GM12891 (cell line): Measurements from ENCODE around the gene MTFR1L.
A peak's percentile ranks its signal among the peaks of the same experiment; 100 is the strongest.

Experiments used
- DNase-seq: peaks from one replicate; pipeline ENCODE4 v3.0.0; 2011; ENCODE audit warnings: low spot score; ENCODE audit not compliant: insufficient read length
- FAIRE-seq: peaks from 2 replicates; lab custom pipeline; 2011; peaks lifted over from hg19 to GRCh38; lab: Jason Lieb, UNC
- PAX5 ChIP-seq: IDR thresholded peaks from 2 replicates; pipeline ENCODE4 v1.6.1; 2011; ENCODE audit warnings: low read length, moderate library complexity, mild to moderate bottlenecking; ENCODE audit not compliant: insufficient read depth, severe bottlenecking
- POLR2A ChIP-seq: IDR thresholded peaks from 2 replicates; pipeline ENCODE4 v1.6.1; 2011; ENCODE audit warnings: low read depth, low read length, control low read depth
- POLR2AphosphoS5 ChIP-seq: IDR thresholded peaks from 2 replicates; pipeline ENCODE4 v1.6.1; 2011; ENCODE audit warnings: low read depth, low read length, control low read depth
- POU2F2 ChIP-seq: IDR thresholded peaks from 2 replicates; pipeline ENCODE4 v1.6.1; 2011; ENCODE audit warnings: low read depth, mild to moderate bottlenecking, control low read depth, low read length, moderate library complexity
- SPI1 ChIP-seq: IDR thresholded peaks from 2 replicates; pipeline ENCODE4 v1.6.1; 2011; ENCODE audit warnings: low read depth, low read length, control low read depth
- TAF1 ChIP-seq: IDR thresholded peaks from 2 replicates; pipeline ENCODE4 v1.6.1; 2011; ENCODE audit warnings: low read depth, low read length, control low read depth

MTFR1L gene

GRCh38 chr1:25810341-25811299 lies 9.1 kb upstream of the MTFR1L start:
- peak; percentile 79 for DNase-seq
- peak; percentile 94 for FAIRE-seq
- no peak for TF ChIP-seq SPI1
- TF ChIP-seq POU2F2 = peak; percentile 32; the same call in 1 of the 2 replicates

GRCh38 chr1:25811384-25812082 lies 8.2 kb upstream of the MTFR1L start:
- no peak for TF ChIP-seq SPI1
- no peak for TF ChIP-seq POLR2AphosphoS5
- no peak for TF ChIP-seq PAX5
- TF ChIP-seq TAF1 = no peak
- no peak for FAIRE-seq
- no peak for DNase-seq

- DNase-seq = no peak
- no peak for TF ChIP-seq POLR2A
- no peak for TF ChIP-seq POLR2AphosphoS5
- TF ChIP-seq PAX5 = no peak
- TF ChIP-seq POU2F2 = no peak
- no peak for TF ChIP-seq TAF1
- no peak for TF ChIP-seq SPI1
- FAIRE-seq = no peak
Measured at GRCh38 chr1:25813071-25813733, 6.6 kb upstream of the MTFR1L start.

- TF ChIP-seq TAF1 = no peak
- no peak for TF ChIP-seq PAX5
- no peak for TF ChIP-seq POLR2A
- no peak for TF ChIP-seq POLR2AphosphoS5
- peak; percentile 20; the same call in 1 of the 2 replicates for TF ChIP-seq SPI1
- TF ChIP-seq POU2F2 = no peak
- no peak for FAIRE-seq
- DNase-seq = no peak
Measured at GRCh38 chr1:25813734-25814471, 5.9 kb upstream of the MTFR1L start.

GRCh38 chr1:25814549-25815087 lies 5.1 kb upstream of the MTFR1L start:
- no peak for DNase-seq
- no peak for FAIRE-seq
- TF ChIP-seq POLR2A (no peak), PAX5 (no peak), TAF1 (no peak), SPI1 (no peak), POU2F2 (no peak), POLR2AphosphoS5 (no peak)

- FAIRE-seq = no peak
- TF ChIP-seq POLR2A = no peak
- TF ChIP-seq TAF1 = no peak
- no peak for TF ChIP-seq POLR2AphosphoS5
- TF ChIP-seq POU2F2 = no peak
- no peak for TF ChIP-seq SPI1
- TF ChIP-seq PAX5 = no peak
- DNase-seq = no peak
Measured at GRCh38 chr1:25815208-25816111, 4.3 kb upstream of the MTFR1L start.

- TF ChIP-seq POLR2A = no peak
- TF ChIP-seq SPI1 = no peak
- TF ChIP-seq PAX5 = no peak
- no peak for TF ChIP-seq POLR2AphosphoS5
- TF ChIP-seq POU2F2 = no peak
- no peak for TF ChIP-seq TAF1
- no peak for DNase-seq
- FAIRE-seq = no peak
Measured at GRCh38 chr1:25816112-25816718, 3.5 kb upstream of the MTFR1L start.

GRCh38 chr1:25817840-25818501 lies 1.8 kb upstream of the MTFR1L start:
- no peak for FAIRE-seq
- no peak for DNase-seq
- TF ChIP-seq POLR2A (no peak), PAX5 (no peak), POU2F2 (no peak), POLR2AphosphoS5 (no peak)
